ENCODE results near the gene SRPK3.
"Not testable (repeated sequence)": the region's sequence is repeated elsewhere in the genome, so short reads cannot be mapped to it uniquely, and the experiment has no call there.

The SRPK3 gene

GRCh38 chrX:153814591-153815315 is 33.9 kb downstream of the SRPK3 start:
- no peak for DNase-seq

GRCh38 chrX:153816831-153817690 is 36.2 kb downstream of the SRPK3 start:
- no peak for DNase-seq

- DNase-seq: not testable (repeated sequence)
These were observed 37.2 kb downstream of the SRPK3 start for GRCh38 chrX:153818064-153818463.

DNA sequence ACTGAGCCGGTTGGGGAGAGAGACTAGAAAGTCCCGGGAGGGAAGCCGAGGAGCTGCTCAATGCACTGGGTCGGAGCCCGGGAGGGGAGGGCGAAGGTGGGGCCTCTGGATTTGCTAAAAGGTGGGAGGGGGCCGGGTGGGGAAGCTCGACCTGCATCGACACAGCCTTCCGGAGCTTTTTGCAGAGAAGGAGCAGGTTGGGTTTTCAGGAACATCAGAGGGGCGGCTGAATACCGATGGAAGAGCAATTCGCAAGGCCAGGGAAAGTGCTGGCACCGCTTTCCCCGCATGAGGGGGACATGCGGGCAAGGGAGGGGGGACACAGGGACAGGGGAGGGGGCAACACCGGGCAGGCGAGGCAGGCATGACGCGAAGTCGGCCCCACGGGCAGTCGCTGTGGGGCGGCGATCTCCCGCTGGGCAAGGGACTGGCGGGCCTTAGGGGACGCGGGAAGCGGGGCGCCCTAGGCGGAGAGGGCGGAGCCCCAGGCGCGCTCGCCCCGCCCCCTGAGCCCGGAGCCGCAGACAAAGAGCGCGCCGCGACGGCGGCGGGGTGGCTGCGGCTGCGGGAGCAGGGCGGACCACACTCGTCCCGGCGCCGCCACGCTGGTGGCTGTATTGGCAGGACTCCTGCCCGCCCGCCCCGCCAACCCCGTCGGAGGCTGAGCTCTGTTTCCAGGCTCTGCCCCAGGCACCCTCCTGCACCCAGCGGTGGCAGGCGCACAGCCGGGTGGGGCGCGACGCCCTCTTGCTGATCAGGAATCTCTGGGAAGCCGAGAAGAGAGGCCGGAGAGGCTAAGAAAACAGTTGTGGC is 37.9 kb downstream of the SRPK3 start:
- peak; percentile 50 for DNase-seq

GRCh38 chrX:153819384-153820040 is 38.7 kb downstream of the SRPK3 start:
- DNase-seq: peak; percentile 17

DNA sequence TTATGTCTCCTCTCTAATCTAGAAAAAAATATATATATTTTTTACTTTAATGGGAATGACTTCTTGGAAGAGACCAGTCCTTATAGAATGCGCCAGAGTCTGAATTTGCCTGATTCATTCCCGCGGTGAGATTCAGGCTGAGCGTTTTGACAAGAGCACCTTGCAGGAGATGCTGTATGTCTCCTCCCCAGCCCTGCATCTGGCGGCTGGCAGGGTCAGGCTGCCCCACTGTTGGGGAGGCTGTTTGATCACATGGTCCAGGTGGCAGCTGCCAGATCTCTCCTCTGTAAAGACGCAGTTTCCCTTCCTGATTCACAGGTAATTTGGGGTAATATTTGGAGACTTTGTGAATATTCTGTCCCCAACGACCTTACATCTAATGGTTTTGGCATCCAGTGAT is 39.8 kb downstream of the SRPK3 start:
- no peak for DNase-seq

- DNase-seq: no peak
These were observed 40.2 kb downstream of the SRPK3 start for GRCh38 chrX:153821066-153821465.

DNA sequence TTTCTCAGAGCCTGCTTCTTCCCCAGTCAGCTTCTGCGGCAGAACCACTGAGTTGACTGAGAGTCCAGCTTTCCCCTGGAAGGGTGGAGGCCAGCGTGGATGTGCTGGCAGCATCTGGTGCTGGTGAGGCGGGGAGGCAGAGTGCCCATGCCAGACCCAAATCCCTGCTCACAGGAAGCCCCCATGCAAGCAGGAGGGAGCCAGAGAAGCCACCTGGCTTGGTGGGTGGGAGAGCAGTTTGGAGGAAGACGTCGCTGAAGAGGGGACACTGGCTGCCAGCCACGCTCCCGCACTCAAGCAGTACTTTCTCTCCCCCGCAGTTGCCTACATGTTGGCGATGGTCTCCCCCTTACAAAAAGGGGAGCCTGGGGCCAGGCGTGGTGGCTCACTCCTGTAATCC is 43.5 kb downstream of the SRPK3 start:
- no peak for DNase-seq

GRCh38 chrX:153825042-153825441 is 44.2 kb downstream of the SRPK3 start:
- DNase-seq: no peak

DNA sequence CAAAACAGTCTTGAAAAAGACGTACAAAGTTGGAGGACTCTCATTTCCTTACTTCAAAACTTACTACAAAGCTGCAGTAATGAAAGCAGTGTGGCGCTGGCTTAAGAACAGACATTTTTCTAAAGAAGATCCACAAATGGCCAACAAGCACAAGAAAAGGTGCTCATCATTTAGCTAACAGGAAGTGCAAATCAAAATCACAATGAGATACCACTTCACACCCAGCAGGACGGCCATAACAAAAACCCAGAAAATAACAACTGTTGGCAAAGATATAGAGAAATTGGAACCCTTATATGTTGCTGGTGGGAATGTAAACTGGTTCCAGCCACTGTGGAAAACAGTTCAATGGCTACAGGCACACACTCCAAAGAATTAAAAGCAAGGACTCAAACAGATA is 46.2 kb downstream of the SRPK3 start:
- no peak for DNase-seq

- no peak for DNase-seq
These were observed 47.1 kb downstream of the SRPK3 start for GRCh38 chrX:153827903-153828302.

DNA sequence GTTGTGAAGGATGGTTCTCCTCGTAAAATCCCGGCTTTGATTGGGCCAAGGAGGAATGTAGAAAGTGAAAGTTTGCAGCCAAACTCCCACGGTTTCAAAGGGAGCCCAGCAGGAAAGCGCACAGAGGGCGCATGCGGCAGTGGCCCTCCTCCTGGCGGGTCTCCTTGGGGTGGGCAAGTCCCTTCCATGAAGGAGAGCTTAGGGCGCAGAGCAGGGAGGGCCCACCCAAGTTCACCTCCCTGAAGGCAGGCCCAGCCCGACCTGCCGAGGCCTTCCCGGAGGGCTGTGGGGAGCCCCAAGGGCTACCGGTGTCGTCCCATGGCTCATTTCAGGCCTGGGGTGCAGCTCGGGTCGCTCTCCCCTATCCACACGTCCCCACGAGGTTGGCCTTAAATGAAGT is 47.5 kb downstream of the SRPK3 start:
- DNase-seq: no peak

DNA sequence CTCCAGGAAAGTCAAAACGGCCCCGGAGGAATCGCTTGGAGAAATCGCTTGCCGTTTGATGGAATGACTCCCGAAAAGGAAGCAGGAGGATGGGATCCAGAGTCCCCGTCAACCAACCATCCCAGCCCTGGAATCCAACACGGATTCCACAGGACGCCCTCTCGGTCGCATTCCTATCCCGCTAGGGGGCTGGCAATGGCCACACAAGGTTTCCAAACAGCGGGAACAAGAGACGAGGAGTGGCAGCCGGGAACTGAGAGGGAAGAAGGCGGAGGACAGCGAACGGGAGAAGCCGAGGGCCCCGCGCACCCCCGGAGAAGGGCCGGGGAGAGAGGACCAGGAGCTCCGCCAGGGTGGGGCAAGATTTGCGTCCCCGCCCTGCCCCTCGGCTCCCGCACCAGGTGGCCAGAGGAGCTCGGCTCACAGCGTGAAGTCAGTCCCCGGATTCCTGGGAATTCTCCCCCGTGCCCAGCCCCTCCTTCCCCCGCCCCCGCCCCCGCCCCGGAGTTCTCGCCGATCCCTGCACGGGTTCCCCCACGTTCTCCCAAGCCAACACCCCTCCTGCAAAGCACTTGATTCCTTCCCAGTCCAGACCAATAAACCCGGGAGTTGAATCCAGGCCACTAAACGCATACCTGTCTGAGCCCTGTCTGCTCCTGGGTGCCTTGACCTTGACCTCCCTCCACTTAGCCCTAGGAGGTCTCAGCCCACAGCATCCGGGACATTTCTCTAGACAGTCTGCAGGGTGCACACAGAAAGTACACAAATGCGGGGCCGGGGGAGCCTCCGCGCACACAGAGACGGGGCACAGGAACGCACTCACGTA is 48.1 kb downstream of the SRPK3 start:
- no peak for DNase-seq

- no peak for DNase-seq
These were observed 48.6 kb downstream of the SRPK3 start for GRCh38 chrX:153829549-153829798.

GRCh38 chrX:153829799-153830639 is 49.2 kb downstream of the SRPK3 start, which contains the start of gene PDZD4:
PDZD4 (minus strand) TSS chrX:153830544; CDS start chrX:153830298, 246 bp downstream.
- peak; percentile 16 for DNase-seq

GRCh38 chrX:153830640-153831428 is 50.0 kb downstream of the SRPK3 start:
- no peak for DNase-seq

DNA sequence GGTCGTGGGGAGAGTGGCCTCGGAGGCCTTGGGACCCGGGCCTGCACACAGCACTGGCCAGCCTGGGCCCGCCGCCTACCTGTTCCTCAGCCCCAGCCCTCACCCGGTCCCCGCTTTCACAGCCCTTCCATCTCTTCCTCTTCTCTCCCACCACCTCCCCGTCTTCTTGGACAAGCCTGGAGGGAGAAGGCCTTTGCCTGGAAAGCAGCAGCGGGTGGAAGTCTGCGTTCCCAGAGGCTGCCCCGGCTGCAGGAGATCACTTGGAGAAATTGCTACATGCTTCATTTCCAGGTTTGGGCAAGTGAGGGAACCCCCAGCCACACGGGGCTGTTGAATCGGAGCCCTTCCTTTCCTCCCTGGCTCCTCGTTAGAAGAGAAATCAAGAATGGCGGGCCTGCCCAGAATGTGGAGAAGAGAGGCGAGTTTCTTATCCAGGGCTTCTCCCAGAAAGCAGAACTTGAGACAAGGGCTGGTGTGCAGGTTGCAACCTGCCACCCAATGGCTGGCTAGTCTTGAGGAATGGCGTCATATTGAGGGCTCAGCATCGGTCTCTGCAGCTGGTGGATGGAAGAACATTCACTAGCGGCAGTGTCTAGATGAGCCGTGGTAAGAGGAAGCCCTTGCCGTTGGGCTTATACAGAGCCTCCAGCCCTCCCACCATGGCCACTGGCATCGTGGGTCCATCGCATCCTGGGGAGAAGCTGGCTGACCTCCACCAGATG is 50.7 kb downstream of the SRPK3 start:
- no peak for DNase-seq

DNA sequence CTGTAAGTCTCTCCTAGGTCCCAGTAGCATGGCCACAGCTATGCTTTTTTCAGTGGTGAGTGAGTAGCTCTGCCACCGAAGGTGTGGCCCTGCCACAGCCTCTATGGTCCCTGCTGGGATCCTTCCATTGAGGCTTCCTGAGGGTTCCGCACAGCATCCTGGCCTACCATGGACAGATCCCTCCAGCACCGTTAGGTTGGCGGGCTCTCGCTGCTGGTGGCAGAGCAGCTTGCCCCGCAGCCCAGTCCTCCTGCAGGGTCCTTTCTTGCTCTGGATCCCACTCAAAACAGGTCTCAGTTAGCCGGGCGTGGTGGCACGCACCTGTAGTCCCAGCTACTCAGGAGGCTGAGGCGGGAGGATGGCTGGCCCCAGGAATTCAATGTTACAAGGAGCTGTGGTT is 51.9 kb downstream of the SRPK3 start:
- no peak for DNase-seq

Data from NCI-H146 (cell line).